ENCODE data around the gene NKIRAS2.

NKIRAS2 gene

GRCh38 chr17:42061646-42062487 lies 42.0 kb downstream of the NKIRAS2 start:
- H3K4me3 ChIP-seq (ENCODE audit: low read depth, low read length) = no peak overlapping the region
- DNase-seq = no peak
- H3K9me3 ChIP-seq (ENCODE audit: severe bottlenecking) = no peaks in the 10 kb centered on the region
- H3K27me3 ChIP-seq (ENCODE audit: insufficient read depth, low read depth, severe bottlenecking) = no peaks in the 10 kb centered on the region
- H3K36me3 ChIP-seq = no peaks in the 10 kb centered on the region
- no peak overlapping the region for H3K27ac ChIP-seq
- no peak for TF ChIP-seq CTCF (IDR thresholded peaks at IDR 0.05; ENCODE audit: low read depth, low read length)

- Histone ChIP-seq H3K4me3 (ENCODE audit: low read depth, low read length) (no peak overlapping the region), H3K27me3 (ENCODE audit: insufficient read depth, low read depth, severe bottlenecking) (no peaks in the 10 kb centered on the region), H3K36me3 (no peaks in the 10 kb centered on the region), H3K9me3 (ENCODE audit: severe bottlenecking) (no peaks in the 10 kb centered on the region), H3K27ac (no peak overlapping the region)
- no peak for TF ChIP-seq CTCF (IDR thresholded peaks at IDR 0.05; ENCODE audit: low read depth, low read length)
- no peak for DNase-seq
These were observed 42.8 kb downstream of the NKIRAS2 start for GRCh38 chr17:42062681-42063080.

GRCh38 chr17:42065201-42065600 lies 45.3 kb downstream of the NKIRAS2 start:
- DNase-seq = no peak
- H3K27me3 ChIP-seq (ENCODE audit: insufficient read depth, low read depth, severe bottlenecking) = no peaks in the 10 kb centered on the region
- no peak overlapping the region for H3K27ac ChIP-seq
- no peak overlapping the region for H3K4me3 ChIP-seq (ENCODE audit: low read depth, low read length)
- no peak for TF ChIP-seq CTCF (IDR thresholded peaks at IDR 0.05; ENCODE audit: low read depth, low read length)
- H3K9me3 ChIP-seq (ENCODE audit: severe bottlenecking) = no peaks in the 10 kb centered on the region
- H3K36me3 ChIP-seq = no peaks in the 10 kb centered on the region

DNA sequence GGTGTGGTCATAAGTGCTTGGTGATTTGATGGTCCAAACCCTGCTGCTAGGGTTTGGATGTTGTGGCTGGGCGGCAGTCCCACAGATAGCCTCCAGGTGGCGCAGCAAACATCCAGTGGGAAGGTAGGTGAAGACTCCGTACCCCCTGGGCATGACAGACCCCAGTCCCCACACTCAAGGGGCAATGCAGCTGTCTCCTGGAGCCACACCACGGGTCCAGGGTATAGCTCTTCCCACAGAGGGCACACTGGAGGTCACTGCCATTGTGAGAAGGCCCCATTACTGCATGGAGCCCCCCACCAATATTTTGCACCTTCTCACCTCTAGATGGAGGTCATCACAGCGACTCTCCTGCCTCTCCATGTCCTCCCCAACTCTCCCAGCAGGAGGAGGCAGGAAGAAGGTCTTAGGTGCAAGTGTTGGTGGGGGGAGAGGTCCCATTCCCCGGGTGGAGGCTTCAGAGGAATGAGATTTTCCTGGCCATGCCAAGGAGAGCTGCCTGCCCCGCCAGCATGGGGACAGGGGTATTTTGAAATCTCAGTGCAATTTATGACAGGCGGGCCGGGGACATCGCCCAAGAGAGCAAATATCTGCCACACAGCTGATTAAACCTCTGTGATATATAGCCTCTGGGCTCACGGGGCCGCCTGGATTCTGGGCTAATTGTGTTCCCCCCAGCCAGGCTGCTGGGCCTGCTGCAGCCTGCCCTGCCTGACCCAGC lies 47.6 kb downstream of the NKIRAS2 start:
- no peak overlapping the region for H3K4me3 ChIP-seq (ENCODE audit: low read depth, low read length)
- peak; percentile 88 for DNase-seq
- peak; percentile 98 for TF ChIP-seq CTCF (IDR thresholded peaks at IDR 0.05; ENCODE audit: low read depth, low read length)
- no peaks in the 10 kb centered on the region for H3K9me3 ChIP-seq (ENCODE audit: severe bottlenecking)
- H3K36me3 ChIP-seq = no peaks in the 10 kb centered on the region
- no peaks in the 10 kb centered on the region for H3K27me3 ChIP-seq (ENCODE audit: insufficient read depth, low read depth, severe bottlenecking)
- peak overlapping the region; percentile 12; the same call in 1 of the 2 replicates for H3K27ac ChIP-seq

GRCh38 chr17:42068979-42069378 lies 49.1 kb downstream of the NKIRAS2 start:
- H3K27me3 ChIP-seq (ENCODE audit: insufficient read depth, low read depth, severe bottlenecking) = no peaks in the 10 kb centered on the region
- no peaks in the 10 kb centered on the region for H3K9me3 ChIP-seq (ENCODE audit: severe bottlenecking)
- TF ChIP-seq CTCF (IDR thresholded peaks at IDR 0.05; ENCODE audit: low read depth, low read length) = no peak
- no peak overlapping the region for H3K27ac ChIP-seq
- H3K4me3 ChIP-seq (ENCODE audit: low read depth, low read length) = no peak overlapping the region
- peak; percentile 44 for DNase-seq
- no peaks in the 10 kb centered on the region for H3K36me3 ChIP-seq
